DMS153 treated with DMSO at 0.1 percent for 48 hours (cell line): Measurements from ENCODE around the gene LCP1.

Experiments used
- DNase-seq: peaks from one replicate; lab custom pipeline; 2025; ENCODE audit not compliant: unreplicated experiment; lab: John Stamatoyannopoulos, UW

Gene LCP1

DNA sequence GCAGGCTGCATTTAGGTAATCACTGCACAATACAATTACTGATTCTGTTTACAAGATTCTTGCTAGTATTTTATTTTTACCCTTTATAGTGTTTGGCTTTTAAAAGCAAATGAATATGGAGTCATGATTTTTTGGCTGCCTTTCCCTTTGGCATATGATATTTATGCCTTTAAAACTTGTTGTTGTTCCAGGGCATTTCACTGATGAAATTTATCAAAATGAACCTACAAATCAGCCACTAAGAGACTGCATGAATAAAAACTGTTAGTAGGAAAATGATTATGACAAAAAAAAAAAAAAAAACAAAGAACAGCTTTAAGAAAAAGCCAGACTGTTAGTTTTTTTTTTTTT, 79.7 kb downstream of the LCP1 start:
- DNase-seq: no peak

DNA sequence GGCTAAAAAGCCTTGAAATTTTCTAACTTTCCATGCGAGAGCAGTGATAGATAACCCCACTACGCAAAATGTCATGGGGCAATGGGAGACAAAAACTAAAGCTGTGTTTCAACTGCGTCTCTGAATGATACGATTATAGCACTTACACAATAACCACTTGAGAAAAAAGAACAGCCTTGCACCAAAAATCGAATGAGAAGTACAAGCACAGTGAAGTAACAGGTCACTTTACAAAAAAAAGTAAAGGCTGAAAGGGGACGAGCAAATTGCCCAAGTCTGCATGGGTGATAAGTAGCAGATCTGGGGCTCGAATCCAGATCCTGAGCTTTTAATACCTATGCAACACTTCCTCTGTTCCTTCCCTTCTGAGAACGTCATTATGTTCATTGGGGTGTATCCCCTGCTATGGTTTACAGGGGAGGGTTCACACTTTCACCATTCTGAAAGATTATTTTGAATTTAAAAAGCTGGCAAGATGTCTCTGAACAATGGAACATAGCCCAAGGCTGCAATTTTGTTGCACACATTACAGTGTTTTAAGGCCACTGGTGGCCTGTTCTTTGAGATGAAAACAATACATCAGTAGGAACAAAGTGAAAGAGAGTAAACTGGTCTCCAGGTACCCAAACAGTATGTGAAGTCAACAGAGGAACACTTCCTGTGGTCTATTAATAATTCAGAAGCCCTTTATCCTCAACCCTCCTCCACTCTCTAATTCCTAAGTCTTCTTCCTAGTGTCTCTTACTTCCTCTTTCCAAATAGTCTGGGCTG, 80.3 kb downstream of the LCP1 start:
- peak; percentile 71 for DNase-seq

DNA sequence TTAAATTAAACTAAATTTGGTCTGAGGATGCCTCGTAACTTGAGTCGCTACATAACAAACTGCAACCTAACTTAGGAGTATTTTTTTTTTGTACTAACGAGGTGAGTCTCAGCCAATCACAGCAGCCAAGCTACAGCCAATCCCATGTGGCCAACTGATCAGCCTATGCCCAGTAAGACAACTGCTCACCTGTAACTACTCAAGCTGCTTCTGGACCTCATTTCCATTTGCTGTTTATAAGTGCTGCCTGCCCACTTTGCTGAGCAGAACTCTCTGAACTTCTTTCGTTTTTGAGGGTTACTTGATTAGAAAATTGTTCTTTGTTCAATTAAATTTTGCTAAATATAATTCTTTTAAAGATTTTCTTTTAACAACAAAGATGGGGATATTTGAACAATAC, 81.0 kb downstream of the LCP1 start:
- no peak for DNase-seq

DNA sequence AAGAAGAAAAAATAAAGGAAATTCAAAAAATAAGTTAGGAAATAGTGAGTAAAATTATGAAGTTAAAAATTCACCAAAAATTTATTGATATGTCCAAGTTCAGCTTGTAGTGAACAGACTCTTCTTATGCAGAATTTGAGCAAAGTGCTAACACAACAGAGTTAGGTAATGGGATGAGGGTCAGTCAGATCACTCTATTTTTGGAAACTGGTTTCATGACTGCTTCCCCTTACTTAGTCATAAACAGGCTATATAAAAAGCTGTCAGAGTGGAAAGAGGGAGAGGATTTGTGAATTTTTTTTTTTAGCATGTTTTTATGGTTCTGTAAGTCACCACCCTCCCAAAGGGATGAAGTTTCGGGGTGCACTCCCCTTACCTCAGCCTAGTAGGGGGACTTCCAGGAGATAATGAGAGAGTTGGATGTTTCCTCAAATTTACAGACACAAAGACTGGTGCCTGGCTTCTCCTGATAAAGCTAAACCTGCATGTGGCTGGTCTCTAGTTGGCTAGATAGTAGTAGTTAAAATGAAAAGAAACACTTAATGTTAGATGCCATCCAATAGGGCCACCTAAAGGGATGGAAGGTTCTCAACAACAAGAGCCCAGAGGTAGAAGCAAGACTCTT, 81.7 kb downstream of the LCP1 start:
- no peak for DNase-seq

DNA sequence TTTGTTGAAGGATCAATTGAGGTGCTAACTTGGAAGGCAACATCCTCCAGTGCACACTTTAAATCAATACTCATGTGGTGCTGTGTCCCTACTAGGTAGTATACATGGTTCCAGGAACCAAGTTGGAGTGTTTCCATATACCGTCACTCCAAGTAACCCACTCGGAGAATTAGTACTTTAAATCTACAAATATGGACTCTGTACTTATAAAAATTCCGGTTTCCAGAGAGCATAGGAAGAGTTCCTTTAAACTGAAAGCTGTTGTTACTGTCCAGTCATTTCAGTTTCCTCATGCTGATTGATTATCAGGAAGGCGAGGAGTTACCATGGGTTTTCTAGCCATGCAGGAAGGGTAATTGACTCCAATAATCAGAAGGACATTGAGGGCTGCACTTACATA, 84.3 kb downstream of the LCP1 start:
- DNase-seq: no peak

DNA sequence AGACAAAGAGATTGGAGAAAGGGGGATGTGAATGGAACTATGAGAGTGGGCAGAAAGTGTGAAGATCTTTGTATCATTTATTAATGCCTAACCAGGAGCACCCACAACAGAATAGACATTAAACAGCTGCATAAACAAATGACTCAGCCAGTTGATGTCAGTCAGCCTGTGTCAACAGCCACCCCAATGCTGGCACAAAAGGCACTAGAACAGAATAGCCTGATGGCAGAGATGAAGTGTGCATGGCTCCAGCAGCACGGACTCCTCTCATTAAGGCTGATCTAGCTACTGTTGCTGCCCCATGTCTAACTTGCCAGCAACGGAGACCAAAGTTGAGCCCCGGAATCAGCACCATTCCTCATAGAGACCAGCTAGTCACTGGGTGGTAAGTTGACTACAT, 85.0 kb downstream of the LCP1 start:
- peak; percentile 42 for DNase-seq

DNA sequence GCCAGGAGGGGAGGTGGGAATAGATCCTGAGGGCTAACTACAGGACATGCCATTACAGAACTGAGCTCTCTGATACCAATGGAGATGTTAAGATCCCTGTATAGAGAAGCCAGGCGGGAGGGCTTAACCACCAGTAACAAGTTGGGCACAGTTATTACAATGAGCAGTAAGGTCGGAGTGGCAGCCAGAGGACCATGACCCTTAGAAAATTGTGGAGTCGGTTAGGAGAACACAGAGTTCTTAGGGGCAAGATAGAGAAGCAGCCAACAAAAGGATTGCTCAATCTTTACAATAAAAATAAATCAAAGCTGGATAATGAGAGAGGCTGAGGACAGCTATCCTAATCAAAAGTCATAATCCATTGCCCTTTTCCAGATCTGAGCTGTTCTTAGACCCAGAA, 87.5 kb downstream of the LCP1 start:
- DNase-seq: no peak

DNA sequence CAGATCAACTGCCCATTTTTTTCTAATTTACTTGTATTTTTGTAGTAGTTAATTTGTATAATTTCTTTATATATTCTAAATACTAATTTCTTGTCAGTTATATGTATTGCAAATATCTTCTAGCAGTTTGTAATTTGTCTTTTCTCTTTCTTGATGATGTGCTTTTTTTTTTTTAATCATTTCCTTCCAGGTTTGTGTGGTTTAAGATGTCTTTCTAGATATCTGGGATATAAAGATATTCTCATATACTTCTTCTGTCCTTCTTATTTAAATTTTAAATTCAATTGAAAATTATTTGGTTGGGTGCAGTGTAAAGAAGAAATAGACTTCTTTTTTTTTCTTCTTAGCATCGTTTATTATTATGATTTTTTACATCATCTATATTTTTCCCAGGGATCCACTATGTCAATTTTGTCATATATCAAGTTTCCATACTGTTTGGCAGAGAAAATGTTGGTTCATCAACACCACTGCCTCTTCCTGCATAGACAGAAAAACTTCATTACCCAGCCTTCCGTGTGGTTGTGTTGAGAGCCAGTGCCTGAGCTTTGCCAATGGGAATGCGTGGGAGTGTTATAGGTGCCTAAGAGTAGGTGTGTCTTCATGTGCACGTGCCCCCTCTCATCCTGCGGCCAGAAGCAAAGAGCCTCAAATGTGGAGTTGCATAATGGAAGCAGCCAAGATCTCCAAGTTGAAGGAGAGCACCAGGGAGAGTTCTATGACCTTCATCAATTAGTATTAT, 93.0 kb downstream of the LCP1 start:
- no peak for DNase-seq

DNA sequence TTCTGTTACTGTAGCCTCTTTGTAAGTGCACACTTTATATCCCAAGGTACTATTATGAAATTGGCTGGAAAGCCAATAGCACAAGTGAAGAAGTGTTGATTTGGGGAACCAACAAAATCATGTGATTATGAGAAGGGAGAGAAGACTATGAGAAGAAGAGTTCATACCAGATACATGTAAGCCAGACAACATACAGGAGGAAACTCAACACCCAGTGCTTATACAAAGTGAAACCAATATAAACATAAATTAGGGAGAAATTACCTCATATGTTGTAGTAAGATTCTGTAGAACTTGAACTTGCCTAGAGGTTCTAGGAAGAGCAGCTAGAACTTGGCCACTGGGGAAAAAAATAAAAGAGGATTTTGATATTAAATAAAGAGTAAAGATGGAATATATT, 94.5 kb downstream of the LCP1 start:
- DNase-seq: no peak

DNA sequence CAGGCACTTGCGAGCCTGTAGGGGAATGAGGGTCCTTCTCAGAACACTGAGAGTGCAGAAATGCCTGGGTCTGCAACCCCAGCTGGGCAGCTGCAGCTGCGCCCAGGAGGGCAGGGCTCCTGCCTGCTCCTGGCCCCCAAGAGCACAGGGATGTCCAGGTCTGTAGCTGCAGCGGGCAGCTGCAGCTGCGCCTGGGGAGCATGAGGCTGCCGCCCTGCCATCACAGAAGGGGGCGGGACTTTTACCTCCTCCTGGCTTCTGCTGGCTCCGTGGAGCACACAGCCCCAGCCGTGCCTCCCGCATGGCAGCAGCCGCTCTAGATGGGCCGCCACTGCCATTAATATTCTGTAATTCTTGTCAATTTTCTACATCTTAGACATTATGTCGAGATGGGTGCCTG, 95.0 kb downstream of the LCP1 start:
- no peak for DNase-seq

DNA sequence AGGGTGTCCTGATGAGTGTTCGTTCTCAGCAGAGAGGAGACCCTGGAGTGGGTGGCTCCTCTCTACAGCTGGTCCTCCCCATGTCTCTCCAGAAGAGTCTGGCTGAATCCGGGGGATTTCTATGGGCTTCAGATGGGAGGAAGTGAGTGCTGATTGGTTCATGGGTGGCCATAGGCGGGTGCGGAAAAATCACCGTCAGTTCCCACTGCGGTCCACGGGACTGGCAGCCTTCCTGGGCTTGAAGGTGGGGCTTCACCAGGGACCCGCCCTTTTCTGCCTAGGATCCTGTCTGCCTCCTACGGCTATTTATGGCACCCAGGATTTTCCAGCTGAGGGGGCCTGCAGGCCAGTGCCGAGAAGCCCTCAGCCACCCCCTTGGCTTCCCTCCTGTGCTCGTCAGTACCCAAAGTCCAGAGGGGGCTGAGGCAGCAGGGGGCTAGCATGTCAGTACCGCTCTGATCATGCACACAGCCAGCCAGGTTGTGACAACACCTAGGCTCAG, 95.5 kb downstream of the LCP1 start:
- DNase-seq: no peak

DNA sequence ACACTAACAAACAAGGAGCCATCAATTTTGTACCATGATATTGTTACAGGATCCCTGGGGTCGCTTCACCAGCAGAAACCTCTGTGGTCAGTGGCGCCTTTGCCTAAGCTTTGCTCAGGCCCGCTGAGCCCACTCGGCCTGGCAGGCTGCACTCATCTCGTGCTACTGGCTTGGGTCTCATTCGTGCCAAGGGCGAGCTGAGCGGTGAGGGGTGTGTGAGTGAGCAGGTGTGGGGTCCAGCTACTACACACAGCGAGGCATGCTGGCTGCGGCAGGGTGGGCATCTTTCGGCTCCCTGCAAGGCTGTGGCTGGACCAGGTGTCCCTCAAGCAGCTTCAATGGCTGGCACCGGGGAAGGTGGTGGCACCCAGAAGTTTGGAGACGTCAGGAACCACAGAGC, 96.2 kb downstream of the LCP1 start:
- no peak for DNase-seq

DNA sequence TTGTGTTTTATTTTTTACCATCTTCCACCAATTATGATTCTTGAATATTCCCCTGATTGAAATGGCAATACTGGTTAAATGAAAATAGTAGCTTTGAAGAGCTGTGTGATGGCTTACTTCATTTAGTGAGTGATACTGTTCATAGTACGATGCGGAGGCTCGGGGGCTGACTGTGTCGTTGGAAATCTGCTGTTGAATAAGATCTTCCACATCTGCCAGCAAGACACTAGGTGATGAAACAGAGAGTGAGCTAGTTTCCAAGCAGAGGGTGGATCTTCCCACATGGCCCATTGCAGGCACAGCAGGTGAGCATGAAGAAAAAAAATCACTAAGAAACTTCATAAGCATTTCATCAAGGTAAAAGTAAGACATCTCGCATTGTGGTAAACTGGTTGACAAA, 99.7 kb downstream of the LCP1 start:
- no peak for DNase-seq

DNA sequence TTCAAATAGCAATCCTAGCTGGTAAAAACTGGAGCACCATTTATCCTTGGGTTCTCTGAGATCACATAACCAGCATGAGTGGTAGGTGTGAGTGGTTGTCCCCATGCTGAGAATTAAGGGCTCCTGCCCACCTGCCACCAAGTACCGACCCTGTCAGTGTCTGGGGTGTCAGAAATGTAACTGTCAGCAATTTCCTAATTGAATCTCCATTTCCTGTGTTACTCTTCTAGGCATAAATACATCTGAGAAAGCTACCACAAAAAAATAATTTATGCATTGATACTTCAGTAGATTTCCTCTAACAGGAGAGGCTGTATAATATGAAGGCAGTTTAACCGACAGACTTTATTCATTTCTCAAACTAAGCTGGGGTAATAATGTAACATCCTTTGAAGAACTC, 102.2 kb downstream of the LCP1 start:
- no peak for DNase-seq

DNA sequence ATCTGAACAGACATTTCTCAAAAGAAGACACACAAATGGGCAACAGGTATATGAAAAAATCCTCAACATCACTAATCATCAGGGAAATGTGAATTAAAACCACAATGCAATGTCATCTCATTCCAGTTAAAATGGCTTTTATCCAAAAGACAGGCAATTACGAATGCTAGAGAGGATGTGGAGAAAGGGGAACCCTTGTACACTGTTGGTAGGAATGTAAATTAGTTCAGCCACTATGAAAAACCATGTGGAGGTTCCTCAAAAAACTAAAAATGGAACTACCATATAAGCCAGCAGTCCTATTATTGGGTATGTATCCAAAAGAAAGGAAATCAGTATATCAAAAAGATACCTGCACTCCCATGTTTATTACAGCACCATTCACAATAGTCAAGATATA, 104.7 kb downstream of the LCP1 start:
- DNase-seq: no peak

DNA sequence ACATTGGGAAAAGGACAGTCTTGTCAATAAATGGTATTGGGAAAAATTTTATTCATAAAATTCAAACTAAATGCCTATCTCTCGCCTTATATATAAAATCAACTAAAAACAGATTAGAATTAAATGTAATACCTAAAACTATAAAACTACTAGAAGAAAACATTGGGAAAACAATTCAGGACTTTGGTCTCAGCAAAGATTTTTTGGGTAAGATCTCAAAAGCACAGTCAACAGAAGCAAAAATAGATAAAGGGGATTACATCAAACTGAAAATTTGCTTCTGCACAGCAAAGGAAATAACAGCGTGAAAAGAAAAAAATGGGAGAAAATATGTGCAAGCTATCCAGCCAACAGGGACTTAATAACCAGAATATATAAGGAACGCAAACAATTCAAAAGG, 105.2 kb downstream of the LCP1 start:
- DNase-seq: no peak
